GM21576 (cell line): ENCODE measurements around the gene TRAPPC8.
"Not testable (repeated sequence)": the region's sequence is repeated elsewhere in the genome, so short reads cannot be mapped to it uniquely, and the experiment has no call there.

Experiments
- ATAC-seq: cut with Tn5 transposase; IDR thresholded peaks from one replicate; pipeline ENCODE4 v1.9.1; 2021; ENCODE audit warnings: mild to moderate bottlenecking, moderate library complexity; ENCODE audit not compliant: unreplicated experiment

Gene TRAPPC8, protein sequence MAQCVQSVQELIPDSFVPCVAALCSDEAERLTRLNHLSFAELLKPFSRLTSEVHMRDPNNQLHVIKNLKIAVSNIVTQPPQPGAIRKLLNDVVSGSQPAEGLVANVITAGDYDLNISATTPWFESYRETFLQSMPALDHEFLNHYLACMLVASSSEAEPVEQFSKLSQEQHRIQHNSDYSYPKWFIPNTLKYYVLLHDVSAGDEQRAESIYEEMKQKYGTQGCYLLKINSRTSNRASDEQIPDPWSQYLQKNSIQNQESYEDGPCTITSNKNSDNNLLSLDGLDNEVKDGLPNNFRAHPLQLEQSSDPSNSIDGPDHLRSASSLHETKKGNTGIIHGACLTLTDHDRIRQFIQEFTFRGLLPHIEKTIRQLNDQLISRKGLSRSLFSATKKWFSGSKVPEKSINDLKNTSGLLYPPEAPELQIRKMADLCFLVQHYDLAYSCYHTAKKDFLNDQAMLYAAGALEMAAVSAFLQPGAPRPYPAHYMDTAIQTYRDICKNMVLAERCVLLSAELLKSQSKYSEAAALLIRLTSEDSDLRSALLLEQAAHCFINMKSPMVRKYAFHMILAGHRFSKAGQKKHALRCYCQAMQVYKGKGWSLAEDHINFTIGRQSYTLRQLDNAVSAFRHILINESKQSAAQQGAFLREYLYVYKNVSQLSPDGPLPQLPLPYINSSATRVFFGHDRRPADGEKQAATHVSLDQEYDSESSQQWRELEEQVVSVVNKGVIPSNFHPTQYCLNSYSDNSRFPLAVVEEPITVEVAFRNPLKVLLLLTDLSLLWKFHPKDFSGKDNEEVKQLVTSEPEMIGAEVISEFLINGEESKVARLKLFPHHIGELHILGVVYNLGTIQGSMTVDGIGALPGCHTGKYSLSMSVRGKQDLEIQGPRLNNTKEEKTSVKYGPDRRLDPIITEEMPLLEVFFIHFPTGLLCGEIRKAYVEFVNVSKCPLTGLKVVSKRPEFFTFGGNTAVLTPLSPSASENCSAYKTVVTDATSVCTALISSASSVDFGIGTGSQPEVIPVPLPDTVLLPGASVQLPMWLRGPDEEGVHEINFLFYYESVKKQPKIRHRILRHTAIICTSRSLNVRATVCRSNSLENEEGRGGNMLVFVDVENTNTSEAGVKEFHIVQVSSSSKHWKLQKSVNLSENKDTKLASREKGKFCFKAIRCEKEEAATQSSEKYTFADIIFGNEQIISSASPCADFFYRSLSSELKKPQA (N-terminal part only)

GRCh38 chr18:31942999-31943877 is at the start of gene TRAPPC8:
Gene TRAPPC8 (minus strand): TSS chr18:31943128. CDS start chr18:31942764, 364 bp downstream.
- ATAC-seq = peak; percentile 83

DNA sequence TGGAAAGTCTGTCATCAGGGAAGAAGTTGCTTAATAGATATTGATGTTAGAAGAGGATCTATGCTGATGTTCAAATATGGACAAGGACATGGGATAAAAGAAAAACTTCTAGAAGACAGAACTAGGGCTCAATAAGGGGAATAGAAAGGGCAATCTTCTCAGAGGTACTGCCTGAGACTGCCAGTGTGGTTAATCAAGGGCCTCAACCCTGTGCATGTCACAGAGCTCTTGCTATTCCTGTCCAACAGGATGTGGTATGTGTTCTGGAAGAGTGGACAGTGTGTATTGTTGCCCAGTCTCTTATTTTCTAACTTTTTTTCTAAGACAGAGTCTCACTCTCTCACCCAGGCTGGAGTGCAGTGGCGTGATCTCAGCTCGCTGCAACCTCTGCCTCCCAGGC is 47.9 kb upstream of the TRAPPC8 start:
- peak; percentile 99 for ATAC-seq

DNA sequence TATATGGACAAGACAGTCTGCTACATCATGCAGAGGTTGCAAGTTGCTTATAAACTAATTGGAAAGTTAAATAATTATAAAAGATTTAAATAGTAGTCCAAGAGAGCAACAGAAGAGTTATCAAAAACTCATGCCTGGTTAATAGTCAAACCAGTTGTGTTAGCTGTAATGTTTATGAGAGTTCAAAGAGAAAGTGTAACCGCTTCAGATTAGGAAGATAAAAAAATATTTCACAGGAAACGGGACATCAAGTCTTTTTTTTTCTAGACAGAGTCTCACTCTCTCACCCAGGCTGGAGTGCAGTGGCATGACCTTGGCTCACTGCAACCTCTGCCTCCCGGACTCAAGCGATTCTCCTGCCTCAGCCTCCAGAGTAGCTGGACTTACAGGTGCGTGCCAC is 41.0 kb upstream of the TRAPPC8 start:
- ATAC-seq = no peak

DNA sequence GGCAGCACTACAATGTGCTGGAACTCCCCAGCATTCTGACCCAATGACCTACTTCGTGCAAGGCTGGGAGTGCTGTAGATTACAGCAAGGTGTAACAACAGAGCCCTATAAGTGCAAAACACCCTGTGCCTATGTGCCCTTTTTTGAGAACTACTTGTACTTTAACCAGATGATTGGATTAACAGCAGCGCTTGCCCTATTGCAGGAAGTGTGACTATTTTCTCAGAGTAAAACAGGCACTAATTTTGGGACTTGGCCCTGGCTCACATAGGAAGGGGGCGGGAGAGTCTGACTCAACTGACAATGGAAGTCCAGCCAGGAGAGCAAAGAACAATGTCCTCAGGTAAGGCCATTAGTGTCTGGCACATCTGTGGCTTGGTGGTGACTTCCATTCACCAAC is 40.1 kb upstream of the TRAPPC8 start:
- ATAC-seq = no peak

GRCh38 chr18:31980863-31981262 is 37.9 kb upstream of the TRAPPC8 start:
- no peak for ATAC-seq

DNA sequence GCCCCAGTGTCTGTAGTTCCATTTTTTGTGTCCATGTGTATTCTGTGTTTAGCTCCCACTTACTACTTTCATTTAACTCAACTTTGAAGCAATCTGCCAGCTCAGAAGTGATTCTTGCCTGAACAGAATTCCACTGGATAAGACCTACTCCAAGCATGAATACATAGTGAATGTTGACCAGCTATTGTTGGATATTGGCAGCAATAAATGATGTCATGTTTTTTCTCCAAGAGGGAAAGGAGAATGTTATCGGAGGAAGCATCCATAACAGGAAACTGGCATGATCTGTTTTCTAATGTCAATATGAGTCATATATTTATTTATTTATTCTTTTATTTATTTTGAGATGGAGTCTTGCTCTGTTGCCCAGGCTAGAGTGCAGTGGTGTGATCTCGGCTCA is 36.8 kb upstream of the TRAPPC8 start:
- no peak for ATAC-seq

GRCh38 chr18:31978616-31979015 is 35.7 kb upstream of the TRAPPC8 start:
- ATAC-seq = no peak

GRCh38 chr18:31977270-31977872 is 34.4 kb upstream of the TRAPPC8 start:
- peak; percentile 60 for ATAC-seq

DNA sequence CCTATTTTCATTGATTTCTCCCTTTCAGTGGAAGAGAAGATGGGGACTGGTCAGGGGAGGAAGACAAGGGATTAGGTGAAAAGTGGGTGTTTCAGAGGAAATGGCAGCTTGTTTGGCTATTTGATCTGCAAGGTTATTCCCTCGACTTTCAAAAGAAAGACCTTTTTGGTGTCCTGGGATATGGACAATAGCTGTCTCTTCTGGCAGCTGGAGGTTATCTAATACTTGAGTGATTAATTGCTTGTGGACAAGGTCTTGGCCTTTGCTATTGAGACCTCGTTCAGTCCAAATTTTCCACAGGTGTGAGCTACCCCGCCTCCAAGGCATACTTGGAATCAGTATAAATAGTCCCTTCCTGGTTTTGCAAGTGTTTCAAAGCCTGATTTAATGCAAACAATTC is 33.3 kb upstream of the TRAPPC8 start:
- no peak for ATAC-seq

GRCh38 chr18:31973929-31974546 is 31.1 kb upstream of the TRAPPC8 start:
- no peak for ATAC-seq

DNA sequence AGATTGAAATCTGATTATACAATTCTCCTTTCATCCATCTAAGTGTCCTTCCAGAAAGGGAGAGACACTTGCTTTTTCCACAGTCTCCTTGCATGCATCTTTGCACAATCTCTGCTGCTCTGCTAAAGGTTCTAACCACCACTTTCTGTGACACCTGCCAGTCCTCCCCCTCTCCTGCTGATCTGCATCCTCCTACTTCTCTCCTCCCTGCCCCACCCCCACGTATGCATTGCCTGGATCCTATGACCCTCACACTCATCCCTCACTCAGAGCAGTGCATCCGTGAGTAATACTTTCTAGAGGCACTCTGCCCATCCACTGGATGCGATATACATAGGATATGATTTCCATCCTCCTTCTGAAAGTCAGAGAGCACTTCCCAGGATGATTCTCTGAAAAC is 27.7 kb upstream of the TRAPPC8 start:
- no peak for ATAC-seq

DNA sequence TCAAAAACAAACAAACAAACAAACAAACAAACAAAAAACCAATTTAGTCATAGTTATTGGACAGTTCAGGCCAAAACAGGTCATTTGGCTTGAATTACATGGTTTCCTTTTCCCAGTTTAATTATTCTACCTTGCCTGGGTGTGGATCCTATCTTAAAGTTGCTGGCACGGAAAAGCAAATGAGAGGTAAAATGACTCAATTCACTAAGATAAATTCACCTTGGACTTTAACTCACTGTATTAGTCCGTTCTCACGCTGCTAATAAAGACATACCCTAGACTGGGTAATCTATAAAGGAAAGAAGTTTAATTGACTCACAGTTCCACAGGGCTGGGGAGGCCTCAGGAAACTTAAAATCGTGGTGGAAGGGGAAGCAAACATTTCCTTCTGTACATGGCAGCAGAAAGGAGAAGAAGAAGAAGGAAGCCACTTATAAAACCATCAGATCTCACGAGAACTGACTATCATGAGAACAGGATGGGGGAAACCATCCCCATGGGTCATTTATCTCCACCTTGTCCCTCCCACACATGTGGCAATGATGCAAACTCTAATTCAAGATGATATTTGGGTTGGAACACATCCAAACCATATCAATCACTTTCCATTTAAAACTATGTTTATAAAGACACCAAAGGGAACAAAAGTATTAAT is 22.5 kb upstream of the TRAPPC8 start:
- no peak for ATAC-seq

GRCh38 chr18:31957728-31958127 is 14.8 kb upstream of the TRAPPC8 start:
- no peak for ATAC-seq

DNA sequence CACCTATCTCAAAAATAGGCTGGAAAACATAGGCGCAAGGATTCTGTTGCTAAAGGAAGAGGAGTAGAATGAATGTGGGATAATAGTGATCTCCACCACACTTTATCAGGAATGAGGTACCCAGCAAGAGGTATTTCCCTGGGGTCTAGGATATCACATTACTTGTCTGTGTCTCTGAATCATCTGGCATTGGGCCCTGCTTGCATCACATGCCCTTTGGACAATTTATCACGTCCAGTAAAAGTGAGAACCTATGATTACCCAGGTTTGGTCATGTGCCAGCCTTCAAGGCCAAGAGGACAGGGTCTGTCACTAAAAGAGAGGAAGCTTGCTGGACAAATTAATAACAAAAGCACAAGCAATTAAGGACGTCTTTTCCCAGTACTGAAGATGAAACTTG is 11.4 kb upstream of the TRAPPC8 start:
- no peak for ATAC-seq

- ATAC-seq = not testable (repeated sequence)
These were observed 10.8 kb upstream of the TRAPPC8 start for GRCh38 chr18:31953699-31954098.

DNA sequence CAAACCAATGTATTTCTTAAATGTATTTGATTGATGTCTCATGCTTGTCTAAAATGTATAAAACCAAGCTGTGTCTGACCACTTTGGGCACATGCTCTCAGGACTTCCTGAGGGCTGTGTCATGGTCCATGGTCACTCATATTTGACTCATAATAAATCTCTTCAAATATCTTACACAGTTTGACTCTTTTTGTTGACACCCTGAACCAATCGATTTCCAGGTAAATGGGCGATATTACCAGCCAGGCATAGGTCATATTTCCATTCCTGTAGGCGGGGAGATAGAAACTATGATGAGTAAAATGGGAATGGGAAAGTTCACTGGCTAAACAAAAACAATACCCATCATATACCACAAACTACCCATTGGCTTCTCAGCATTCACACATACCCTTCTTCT is 9.3 kb upstream of the TRAPPC8 start:
- no peak for ATAC-seq

- no peak for ATAC-seq
These were observed 7.7 kb upstream of the TRAPPC8 start for GRCh38 chr18:31950583-31950982.

DNA sequence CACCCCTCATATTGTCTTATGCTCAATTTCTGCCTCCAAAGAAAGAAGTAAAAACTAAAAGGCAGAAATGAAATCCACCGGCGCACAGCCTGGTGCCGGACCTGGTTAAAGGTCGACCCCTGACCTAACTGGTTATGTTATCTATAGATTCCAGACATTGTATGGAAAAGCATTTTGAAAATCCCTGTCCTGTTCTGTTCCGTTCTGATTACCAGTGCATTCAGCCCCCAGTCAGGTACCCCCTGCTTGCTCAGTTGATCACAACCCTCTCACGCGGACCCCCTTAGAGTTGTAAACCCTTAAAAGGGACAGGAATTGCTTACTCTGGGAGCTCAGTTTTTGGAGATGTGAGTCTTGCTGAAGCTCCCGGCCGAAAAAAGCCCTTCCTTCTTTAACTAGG is 5.4 kb upstream of the TRAPPC8 start:
- ATAC-seq = not testable (repeated sequence)
